B cell (primary cell): ENCODE results near the gene ANKRD11.
"Not testable (repeated sequence)": the region's sequence is repeated elsewhere in the genome, so short reads cannot be mapped to it uniquely, and the experiment has no call there.

Experiments
- EZH2 ChIP-seq: IDR thresholded peaks from 2 replicates; pipeline ENCODE4 v1.6.1; 2012; ENCODE audit warnings: borderline replicate concordance, low read depth, mild to moderate bottlenecking, moderate library complexity, low read length; ENCODE audit not compliant: insufficient read depth, poor library complexity, severe bottlenecking
- TF ChIP-seq, protein P1 (sequence below): fragments of 200-600 bp; IDR thresholded peaks from one replicate; pipeline ENCODE4 v1.8.0; 2022; ENCODE audit warnings: antibody characterized with exemption, mild to moderate bottlenecking

DNA sequence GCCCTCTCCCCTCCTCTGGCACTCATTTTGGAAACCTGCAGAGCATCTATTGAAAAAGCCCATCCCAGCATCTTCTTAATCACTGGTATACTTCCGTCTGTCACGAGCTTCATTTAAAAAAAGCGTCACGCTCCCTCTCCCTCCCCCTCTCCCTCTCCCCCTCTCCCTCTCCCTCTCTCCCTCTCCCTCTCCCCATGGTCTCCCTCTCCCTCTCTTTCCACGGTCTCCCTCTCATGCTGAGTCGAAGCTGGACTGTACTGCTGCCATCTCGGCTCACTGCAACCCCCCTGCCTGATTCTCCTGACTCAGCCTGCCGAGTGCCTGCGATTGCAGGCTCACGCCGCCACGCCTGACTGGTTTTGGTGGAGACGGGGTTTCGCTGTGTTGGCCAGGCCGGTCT is 28.5 kb downstream of the ANKRD11 start:
- TF ChIP-seq, protein P1, sequence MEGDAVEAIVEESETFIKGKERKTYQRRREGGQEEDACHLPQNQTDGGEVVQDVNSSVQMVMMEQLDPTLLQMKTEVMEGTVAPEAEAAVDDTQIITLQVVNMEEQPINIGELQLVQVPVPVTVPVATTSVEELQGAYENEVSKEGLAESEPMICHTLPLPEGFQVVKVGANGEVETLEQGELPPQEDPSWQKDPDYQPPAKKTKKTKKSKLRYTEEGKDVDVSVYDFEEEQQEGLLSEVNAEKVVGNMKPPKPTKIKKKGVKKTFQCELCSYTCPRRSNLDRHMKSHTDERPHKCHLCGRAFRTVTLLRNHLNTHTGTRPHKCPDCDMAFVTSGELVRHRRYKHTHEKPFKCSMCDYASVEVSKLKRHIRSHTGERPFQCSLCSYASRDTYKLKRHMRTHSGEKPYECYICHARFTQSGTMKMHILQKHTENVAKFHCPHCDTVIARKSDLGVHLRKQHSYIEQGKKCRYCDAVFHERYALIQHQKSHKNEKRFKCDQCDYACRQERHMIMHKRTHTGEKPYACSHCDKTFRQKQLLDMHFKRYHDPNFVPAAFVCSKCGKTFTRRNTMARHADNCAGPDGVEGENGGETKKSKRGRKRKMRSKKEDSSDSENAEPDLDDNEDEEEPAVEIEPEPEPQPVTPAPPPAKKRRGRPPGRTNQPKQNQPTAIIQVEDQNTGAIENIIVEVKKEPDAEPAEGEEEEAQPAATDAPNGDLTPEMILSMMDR = not testable (repeated sequence)
- not testable (repeated sequence) for TF ChIP-seq EZH2
